MG63 (cell line): ENCODE measurements around the gene NAGA. TPM values are rescaled to one million over a fixed set of nuclear protein-coding genes. Genes with fewer than 3 reads are reported as not detected.
"Not testable (repeated sequence)": the region's sequence is repeated elsewhere in the genome, so short reads cannot be mapped to it uniquely, and the experiment has no call there.

Experiments
- DNase-seq: peaks from one replicate; pipeline ENCODE4 v3.0.0-alpha.2; 2020
- H3K27me3 ChIP-seq: fragments of 250-450 bp; sonication (Bioruptor Pico); 2 replicates; pipeline ENCODE4 v1.5.1; 2020; ENCODE audit warnings: mild to moderate bottlenecking, moderate library complexity
- H3K36me3 ChIP-seq: fragments of 250-450 bp; sonication (Bioruptor Pico); 2 replicates; pipeline ENCODE4 v1.5.1; 2020; ENCODE audit warnings: mild to moderate bottlenecking, moderate library complexity
- H3K4me3 ChIP-seq: fragments of 250-450 bp; sonication (Bioruptor Pico); 2 replicates; pipeline ENCODE4 v1.5.1; 2020; ENCODE audit warnings: mild to moderate bottlenecking, moderate library complexity
- H3K9me3 ChIP-seq: fragments of 250-450 bp; sonication (Bioruptor Pico); 2 replicates; pipeline ENCODE4 v1.5.1; 2020; ENCODE audit warnings: mild to moderate bottlenecking, moderate library complexity
- total RNA-seq: library from RNA; depleted of rRNA; stranded (reverse); fragments of >200 nt; shearing (Covaris generic); gene quantifications from 2 replicates; pipeline ENCODE4 v1.2.3, GENCODE V29; 2014; ENCODE audit warnings: low replicate concordance

NAGA gene
- total RNA-seq, 1 experiment from 2014 or later = 25.2 TPM

- no peaks in the 10 kb centered on the region for H3K27me3 ChIP-seq
- no peak for DNase-seq
- H3K9me3 ChIP-seq = no peaks in the 10 kb centered on the region
- peak overlapping the region; percentile 74 for H3K4me3 ChIP-seq
- peaks cover 18% of the 10 kb centered on the region for H3K36me3 ChIP-seq
Measured at GRCh38 chr22:42078469-42079318, 8.1 kb upstream of the NAGA start.

GRCh38 chr22:42077486-42078125 lies 7.0 kb upstream of the NAGA start:
- Histone ChIP-seq H3K36me3 (peaks cover 11% of the 10 kb centered on the region), H3K27me3 (no peaks in the 10 kb centered on the region), H3K4me3 (no peak overlapping the region), H3K9me3 (no peaks in the 10 kb centered on the region)
- DNase-seq = no peak

DNA sequence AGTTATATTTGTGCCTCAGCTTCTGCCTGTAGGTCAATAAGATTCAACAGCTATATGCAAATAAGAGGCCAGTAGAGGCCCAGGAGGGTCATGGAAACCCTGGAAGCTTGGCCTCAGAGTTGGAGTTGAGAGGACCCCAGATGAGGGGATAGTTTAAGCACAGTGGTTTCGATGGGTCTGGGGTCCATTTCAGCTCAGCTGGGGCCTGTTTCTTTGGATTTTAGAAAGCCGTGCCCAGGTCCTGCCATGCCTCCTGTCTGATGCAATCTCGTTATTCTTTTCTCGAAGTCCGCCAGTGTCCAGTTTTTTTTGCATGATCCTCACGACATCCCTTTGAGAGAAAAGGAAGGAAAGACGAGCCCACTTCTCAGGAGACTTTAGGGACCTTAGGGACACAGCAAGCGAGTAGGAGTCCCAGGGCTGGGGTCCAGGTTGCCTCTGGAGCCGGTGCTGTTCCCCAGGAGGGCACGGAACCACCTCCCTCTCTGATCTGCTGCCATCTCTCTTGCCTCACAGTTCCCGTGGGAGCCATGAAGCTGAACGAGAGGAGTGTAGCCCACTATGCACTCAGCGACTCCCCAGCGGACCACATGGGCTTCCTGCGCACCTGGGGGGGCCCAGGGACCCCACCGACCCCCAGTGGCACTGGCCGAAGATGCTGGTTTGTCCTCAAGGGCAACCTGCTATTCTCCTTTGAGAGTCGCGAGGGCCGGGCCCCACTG lies 6.3 kb upstream of the NAGA start:
- no peaks in the 10 kb centered on the region for H3K9me3 ChIP-seq
- no peak for DNase-seq
- H3K36me3 ChIP-seq = peaks cover 7% of the 10 kb centered on the region
- no peaks in the 10 kb centered on the region for H3K27me3 ChIP-seq
- H3K4me3 ChIP-seq = no peak overlapping the region

- Histone ChIP-seq H3K36me3 (no peaks in the 10 kb centered on the region), H3K9me3 (no peaks in the 10 kb centered on the region), H3K4me3 (no peak overlapping the region), H3K27me3 (no peaks in the 10 kb centered on the region)
- DNase-seq = no peak
Measured at GRCh38 chr22:42074846-42075676, 4.4 kb upstream of the NAGA start.

DNA sequence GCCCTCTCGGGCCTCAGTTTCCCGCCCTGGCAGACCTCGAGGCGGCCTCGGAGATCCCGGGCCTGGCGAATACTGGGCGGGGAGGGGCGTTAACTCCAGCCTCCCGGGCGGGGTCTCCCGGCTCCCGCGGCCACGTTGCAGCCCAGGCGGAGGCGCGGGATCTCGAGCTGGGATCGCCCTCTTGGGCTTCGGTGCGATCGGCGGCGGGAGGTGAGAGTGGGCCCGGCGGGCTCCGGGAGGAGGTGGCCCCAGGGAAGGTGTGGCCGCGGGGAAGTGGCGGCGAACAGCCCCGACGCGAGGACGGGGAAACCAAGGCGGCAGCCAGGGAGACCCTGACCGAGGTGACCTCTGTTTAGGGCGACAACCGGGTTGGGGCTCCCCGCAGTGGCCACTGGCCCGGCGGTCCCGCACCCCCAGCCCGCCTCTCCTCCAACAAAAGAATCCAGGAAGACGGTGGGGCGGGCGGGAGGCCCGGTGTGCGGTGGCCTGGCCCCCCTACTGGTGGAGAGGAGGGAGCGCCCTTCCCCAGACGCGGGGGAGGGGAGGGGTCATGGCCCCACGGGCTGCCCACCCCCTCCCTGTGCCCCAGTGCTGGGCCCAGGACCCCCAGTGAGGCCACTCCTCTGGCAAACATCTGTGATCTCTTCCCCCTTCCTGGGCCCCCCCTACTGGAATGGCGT lies 3.7 kb upstream of the NAGA start, which contains the start of gene PHETA2:
TSS of gene PHETA2 (plus strand) at position 117 of the 680 bp plus-strand sequence. CDS start 3,046 bp downstream, outside the sequence.
- Histone ChIP-seq H3K4me3 (no peak within 1 kb of the TSS), H3K36me3 (no peaks in the 10 kb centered on the region), H3K9me3 (no peaks in the 10 kb centered on the region), H3K27me3 (no peaks in the 10 kb centered on the region)
- DNase-seq = no peak

DNA sequence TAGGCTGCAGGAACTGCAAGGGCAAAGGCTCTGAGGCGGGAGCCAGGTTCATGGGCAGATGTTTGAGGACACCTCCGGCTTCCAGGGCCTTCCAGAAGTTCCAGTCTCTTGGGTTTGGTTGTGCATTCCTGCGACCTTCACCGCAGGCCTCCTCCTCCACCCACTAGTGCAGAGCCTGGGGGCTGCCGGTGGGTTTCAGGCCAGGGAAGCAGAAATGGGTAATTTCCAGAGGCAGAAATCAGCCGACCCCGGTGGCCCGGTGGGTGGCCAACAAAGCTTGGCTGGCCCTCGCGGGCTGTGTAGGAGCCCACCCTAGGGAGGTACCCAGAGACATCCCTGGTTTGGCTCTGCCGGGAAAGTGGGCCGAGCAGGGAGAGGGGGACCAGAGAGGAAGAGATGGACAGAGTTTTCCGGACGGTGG lies 3.0 kb upstream of the NAGA start:
- H3K4me3 ChIP-seq = no peak overlapping the region
- no peaks in the 10 kb centered on the region for H3K27me3 ChIP-seq
- no peaks in the 10 kb centered on the region for H3K9me3 ChIP-seq
- DNase-seq = no peak
- no peaks in the 10 kb centered on the region for H3K36me3 ChIP-seq

DNA sequence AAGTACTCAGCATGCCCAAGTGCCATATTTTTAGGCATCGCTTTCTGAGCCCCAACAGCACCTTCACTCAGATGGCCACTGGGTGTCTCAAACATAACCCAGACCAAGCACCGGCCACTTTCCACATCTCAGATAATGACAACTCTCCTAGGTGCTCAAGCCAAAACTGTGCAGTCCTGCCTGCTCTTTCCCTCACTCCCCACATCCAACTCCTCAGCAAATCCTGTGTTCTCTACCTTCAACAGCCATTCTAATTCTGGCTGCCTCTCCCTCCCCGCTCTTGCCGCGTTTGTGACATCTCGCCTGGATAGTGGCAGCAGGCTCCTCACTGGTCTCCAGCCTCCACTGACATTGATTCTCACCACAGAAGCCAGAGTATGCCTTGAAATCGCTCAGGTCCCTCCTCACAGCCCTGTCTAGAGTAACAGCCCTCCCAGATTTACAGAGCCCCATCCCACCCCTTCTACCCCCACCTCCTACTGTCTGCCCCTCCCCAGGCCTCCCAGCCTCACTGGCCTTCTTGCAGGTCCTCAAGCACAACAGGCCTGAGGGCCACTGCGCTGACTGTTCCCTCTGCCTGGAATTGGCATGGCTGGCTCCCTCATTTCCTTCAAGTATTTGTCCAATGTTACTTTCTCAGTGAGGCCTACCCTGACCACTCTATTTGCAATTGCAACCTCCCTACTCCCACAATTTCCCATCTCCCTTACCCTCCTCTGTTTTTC lies 2.2 kb upstream of the NAGA start:
- H3K4me3 ChIP-seq = no peak overlapping the region
- no peaks in the 10 kb centered on the region for H3K27me3 ChIP-seq
- H3K36me3 ChIP-seq = no peaks in the 10 kb centered on the region
- no peaks in the 10 kb centered on the region for H3K9me3 ChIP-seq
- DNase-seq = no peak

GRCh38 chr22:42071508-42071907 lies 896 bp upstream of the NAGA start:
- H3K4me3 ChIP-seq = peak overlapping the region; percentile 63
- DNase-seq, H3K36me3 ChIP-seq, H3K27me3 ChIP-seq, H3K9me3 ChIP-seq: not testable (repeated sequence)

- Histone ChIP-seq H3K36me3 (no peaks in the 10 kb centered on the region), H3K9me3 (no peaks in the 10 kb centered on the region), H3K4me3 (peak overlapping the region; percentile 63), H3K27me3 (no peaks in the 10 kb centered on the region)
- no peak for DNase-seq
Measured at GRCh38 chr22:42069801-42070516, 653 bp downstream of the NAGA start.

DNA sequence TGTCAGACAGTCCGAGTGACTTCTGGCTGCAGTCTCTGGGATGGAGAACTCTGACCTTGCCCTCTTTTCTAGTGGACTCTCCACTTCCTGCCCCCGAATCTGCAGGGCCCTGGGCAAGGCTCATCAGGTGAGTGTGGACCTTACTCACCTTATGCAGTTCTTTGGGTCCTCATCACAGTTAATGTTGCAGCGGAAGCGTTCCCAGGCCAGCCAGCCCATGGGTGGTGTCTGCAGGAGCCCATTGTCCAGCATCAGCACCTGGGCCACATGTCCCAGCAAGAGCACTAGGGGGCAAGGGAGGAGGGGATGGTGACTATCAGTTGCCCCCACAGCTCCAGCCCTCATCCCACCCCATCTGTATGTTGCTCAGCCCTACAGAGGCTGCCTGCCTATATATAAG lies 2.3 kb downstream of the NAGA start:
- H3K4me3 ChIP-seq = no peak overlapping the region
- H3K36me3 ChIP-seq = no peaks in the 10 kb centered on the region
- H3K9me3 ChIP-seq = no peaks in the 10 kb centered on the region
- DNase-seq = no peak
- no peaks in the 10 kb centered on the region for H3K27me3 ChIP-seq

GRCh38 chr22:42067671-42068251 lies 2.9 kb downstream of the NAGA start:
- Histone ChIP-seq H3K27me3 (no peaks in the 10 kb centered on the region), H3K36me3 (no peaks in the 10 kb centered on the region; the same call in 1 of the 2 replicates), H3K4me3 (no peak overlapping the region), H3K9me3 (no peaks in the 10 kb centered on the region)
- no peak for DNase-seq

DNA sequence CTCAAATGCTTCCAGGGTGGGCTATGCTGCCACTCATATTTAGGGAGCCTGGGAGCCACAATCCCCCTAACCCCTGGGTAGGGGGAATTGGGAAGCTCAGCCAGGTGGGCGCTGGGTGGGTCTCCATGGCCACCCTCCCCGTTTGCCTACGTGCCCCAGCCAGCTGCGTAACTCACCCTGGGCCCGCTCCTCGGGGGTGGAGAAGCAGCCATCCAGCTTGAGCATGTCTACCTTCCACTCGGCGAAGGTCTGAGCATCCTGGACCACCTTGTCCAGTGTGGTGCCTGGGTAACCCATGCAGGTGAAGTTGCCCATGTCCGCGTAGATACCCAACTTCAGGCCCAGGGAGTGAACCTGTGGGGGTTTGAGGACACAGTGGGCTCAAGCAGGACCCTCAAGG lies 3.7 kb downstream of the NAGA start:
- no peak for DNase-seq
- Histone ChIP-seq H3K9me3 (no peaks in the 10 kb centered on the region), H3K27me3 (no peaks in the 10 kb centered on the region), H3K36me3 (no peaks in the 10 kb centered on the region; the same call in 1 of the 2 replicates), H3K4me3 (no peak overlapping the region)

DNA sequence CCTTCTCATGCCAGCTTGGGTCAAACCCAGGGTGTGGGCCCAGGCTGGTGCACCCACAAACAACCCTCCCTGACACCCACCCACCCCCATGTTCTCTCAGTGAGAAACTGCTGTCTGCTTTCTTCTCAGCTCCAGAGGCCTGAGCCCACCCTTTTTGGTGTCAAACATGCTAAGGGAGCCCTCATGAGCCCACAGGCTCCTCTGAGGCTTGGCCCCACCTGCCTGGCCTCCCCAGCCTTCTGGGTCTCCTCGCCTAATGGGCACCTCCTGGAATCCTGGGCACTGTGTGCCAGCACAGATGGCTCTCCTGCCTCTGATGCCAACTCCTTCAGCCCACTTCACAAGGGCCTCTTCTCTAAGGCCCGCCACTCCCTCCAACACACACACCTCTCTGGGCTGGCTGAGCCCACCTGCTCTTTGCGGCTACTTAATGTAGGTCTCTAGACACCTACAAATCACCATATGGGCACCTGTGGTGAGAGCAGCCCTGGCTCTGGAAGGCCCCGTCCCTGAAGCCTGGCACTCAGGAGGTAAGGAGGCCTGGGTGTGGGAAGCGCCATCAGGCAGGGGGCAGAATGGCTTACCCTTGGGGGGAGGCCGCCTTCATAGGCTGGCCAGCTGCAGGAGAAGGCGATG lies 4.4 kb downstream of the NAGA start:
- no peaks in the 10 kb centered on the region for H3K27me3 ChIP-seq
- no peak overlapping the region for H3K4me3 ChIP-seq
- no peaks in the 10 kb centered on the region for H3K9me3 ChIP-seq
- no peak for DNase-seq
- no peaks in the 10 kb centered on the region; the same call in 1 of the 2 replicates for H3K36me3 ChIP-seq

DNA sequence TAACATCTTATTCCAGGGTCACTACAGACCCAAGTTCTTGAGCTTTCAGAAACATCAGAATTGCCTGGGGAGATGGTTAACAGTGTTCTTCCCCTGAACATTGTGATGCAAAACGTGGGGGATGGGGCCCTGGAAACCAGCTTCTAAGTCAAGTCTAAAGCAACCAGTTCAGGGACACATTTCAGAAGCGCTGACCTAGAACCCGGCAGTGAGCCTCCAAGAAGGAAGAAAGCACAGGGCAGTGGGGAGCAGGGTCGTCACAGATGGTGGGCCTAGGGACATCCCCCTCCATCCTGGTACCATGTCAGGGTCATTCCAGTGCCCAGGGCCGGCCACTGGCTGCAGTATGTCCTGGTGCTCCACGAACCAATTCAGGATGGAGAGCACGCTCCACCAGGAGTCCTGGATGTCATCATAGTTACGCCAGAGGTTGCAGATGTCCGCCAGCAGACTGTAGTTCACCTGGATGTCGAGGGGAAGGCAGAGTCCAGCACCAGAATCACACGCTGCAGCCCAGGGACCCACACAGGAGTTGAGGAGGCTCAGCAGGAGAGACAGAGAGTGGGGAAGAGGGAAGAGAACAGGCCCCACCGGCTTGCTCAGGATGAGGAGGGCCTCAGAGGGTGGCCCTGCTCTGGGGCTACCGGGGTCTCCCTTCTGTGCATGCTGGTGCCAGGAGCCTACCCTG lies 5.0 kb downstream of the NAGA start:
- H3K27me3 ChIP-seq = no peaks in the 10 kb centered on the region
- no peak overlapping the region for H3K4me3 ChIP-seq
- no peaks in the 10 kb centered on the region for H3K9me3 ChIP-seq

More for the DNA sequence above, 5.0 kb downstream of the NAGA start:
- peaks cover 3% of the 10 kb centered on the region; the same call in 1 of the 2 replicates for H3K36me3 ChIP-seq
- DNase-seq = no peak
